ENCODE data around the gene RARRES1. TPM values are rescaled to one million over a fixed set of nuclear protein-coding genes. Genes with fewer than 3 reads are reported as not detected.

The RARRES1 gene
- total RNA-seq, 1 donor from 2014 or later, result 2.4 TPM

DNA sequence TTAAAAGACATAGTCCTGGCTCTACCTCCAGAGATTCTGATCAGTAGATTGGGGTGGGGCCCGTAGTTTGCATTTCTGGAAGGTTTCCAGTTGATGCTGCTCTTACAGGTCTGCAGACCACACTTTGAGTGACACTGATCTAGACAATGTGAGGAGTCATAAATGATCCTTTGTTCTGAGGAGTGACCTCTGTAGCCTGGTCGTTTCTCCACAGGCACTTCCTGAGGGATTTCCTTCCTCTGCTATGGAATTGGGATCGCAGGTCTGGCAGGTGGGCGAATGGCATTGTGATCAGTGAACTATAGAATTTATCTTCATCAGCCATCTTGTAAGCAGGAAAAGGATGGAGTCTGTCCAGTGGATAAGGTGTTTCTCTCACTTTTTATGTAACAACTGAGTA is 82.5 kb downstream of the RARRES1 start:
- Mint-ChIP-seq H3K4me1 (ENCODE audit: unreplicated experiment) (peaks cover 13% of the 10 kb centered on the region), H3K27me3 (ENCODE audit: unreplicated experiment) (no peaks in the 10 kb centered on the region), H3K4me3 (ENCODE audit: unreplicated experiment) (no peak overlapping the region), H3K27ac (ENCODE audit: unreplicated experiment) (no peak overlapping the region), H3K9me3 (ENCODE audit: unreplicated experiment) (no peaks in the 10 kb centered on the region), H3K36me3 (ENCODE audit: unreplicated experiment) (peaks cover 38% of the 10 kb centered on the region)
- no peak for DNase-seq (ENCODE audit: extremely low spot score, unreplicated experiment)
- TF ChIP-seq, protein P1, sequence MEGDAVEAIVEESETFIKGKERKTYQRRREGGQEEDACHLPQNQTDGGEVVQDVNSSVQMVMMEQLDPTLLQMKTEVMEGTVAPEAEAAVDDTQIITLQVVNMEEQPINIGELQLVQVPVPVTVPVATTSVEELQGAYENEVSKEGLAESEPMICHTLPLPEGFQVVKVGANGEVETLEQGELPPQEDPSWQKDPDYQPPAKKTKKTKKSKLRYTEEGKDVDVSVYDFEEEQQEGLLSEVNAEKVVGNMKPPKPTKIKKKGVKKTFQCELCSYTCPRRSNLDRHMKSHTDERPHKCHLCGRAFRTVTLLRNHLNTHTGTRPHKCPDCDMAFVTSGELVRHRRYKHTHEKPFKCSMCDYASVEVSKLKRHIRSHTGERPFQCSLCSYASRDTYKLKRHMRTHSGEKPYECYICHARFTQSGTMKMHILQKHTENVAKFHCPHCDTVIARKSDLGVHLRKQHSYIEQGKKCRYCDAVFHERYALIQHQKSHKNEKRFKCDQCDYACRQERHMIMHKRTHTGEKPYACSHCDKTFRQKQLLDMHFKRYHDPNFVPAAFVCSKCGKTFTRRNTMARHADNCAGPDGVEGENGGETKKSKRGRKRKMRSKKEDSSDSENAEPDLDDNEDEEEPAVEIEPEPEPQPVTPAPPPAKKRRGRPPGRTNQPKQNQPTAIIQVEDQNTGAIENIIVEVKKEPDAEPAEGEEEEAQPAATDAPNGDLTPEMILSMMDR (IDR thresholded peaks at IDR 0.05), result no peak

Other genes with a start within 250 kb of the RARRES1 start
- gene MLF1, start 161.3 kb downstream of the RARRES1 start, total RNA-seq, result 10.6 and 11.8 TPM in 2 replicates
- gene GFM1, start 87.9 kb downstream of the RARRES1 start, total RNA-seq, result 38.0 and 44.2 TPM in 2 replicates
- gene LXN, start 59.8 kb downstream of the RARRES1 start, total RNA-seq, result 4.0 and 7.3 TPM in 2 replicates
- 55.0 and 55.6 TPM in 2 replicates for gene MFSD1, start 69.6 kb upstream of the RARRES1 start, total RNA-seq